ENCODE data around the gene NEAT1.

DNA sequence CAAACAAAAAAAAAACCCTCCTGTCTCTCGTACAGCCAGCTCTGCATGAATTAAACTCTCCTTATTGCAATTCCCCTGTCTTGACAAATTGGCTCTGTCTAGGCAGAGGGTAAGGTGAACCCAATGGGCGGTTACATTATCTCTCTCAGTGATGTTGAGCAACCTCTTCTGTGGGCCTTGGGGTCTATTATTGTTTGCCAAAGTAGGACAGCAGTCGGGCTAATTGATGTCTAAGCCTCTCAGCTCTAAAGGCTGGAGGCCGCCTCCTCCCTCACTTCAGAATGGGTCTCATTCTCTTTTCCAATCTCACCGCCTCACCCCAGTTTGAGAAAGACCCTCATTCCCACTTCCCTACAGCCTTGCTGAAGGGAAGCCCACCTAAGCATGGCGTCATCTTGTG lies 38.8 kb upstream of the NEAT1 start:
- TF ChIP-seq, protein P1, sequence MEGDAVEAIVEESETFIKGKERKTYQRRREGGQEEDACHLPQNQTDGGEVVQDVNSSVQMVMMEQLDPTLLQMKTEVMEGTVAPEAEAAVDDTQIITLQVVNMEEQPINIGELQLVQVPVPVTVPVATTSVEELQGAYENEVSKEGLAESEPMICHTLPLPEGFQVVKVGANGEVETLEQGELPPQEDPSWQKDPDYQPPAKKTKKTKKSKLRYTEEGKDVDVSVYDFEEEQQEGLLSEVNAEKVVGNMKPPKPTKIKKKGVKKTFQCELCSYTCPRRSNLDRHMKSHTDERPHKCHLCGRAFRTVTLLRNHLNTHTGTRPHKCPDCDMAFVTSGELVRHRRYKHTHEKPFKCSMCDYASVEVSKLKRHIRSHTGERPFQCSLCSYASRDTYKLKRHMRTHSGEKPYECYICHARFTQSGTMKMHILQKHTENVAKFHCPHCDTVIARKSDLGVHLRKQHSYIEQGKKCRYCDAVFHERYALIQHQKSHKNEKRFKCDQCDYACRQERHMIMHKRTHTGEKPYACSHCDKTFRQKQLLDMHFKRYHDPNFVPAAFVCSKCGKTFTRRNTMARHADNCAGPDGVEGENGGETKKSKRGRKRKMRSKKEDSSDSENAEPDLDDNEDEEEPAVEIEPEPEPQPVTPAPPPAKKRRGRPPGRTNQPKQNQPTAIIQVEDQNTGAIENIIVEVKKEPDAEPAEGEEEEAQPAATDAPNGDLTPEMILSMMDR (IDR thresholded peaks at IDR 0.05; ENCODE audit: low read depth, low read length), result no peak
- TF ChIP-seq EZH2phosphoT487 (IDR thresholded peaks at IDR 0.05; ENCODE audit: low read depth), result no peak
